ENCODE measurements around the gene HCAR2. TPM values are rescaled to one million over a fixed set of nuclear protein-coding genes. Genes with fewer than 3 reads are reported as not detected.

The HCAR2 gene
- total RNA-seq, 1 experiment from 2014 or later = 0.18 TPM

DNA sequence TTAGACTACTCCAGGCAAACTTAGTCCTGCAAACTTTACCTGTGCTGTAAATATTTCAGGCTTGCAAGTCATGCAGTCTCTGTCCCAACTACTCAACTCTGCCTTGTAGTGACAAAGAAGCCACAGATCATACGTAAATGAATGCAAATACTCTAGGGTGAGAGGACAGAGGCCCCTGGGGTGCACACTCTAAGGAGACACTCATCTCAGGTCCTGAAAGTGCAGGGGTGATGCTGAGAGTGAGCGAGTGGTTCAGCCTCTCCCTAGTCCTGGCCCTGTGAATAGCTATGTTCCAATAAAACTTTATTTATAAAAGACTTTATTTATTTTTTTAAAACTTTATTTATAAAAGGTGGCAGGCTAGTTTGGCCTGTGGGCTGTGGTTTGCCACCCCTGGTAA lies 34.9 kb downstream of the HCAR2 start:
- TF ChIP-seq, protein P1, sequence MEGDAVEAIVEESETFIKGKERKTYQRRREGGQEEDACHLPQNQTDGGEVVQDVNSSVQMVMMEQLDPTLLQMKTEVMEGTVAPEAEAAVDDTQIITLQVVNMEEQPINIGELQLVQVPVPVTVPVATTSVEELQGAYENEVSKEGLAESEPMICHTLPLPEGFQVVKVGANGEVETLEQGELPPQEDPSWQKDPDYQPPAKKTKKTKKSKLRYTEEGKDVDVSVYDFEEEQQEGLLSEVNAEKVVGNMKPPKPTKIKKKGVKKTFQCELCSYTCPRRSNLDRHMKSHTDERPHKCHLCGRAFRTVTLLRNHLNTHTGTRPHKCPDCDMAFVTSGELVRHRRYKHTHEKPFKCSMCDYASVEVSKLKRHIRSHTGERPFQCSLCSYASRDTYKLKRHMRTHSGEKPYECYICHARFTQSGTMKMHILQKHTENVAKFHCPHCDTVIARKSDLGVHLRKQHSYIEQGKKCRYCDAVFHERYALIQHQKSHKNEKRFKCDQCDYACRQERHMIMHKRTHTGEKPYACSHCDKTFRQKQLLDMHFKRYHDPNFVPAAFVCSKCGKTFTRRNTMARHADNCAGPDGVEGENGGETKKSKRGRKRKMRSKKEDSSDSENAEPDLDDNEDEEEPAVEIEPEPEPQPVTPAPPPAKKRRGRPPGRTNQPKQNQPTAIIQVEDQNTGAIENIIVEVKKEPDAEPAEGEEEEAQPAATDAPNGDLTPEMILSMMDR (IDR thresholded peaks at IDR 0.05; ENCODE audit: insufficient read depth in 1 of 2, low read depth in 1 of 2, low read length in 1 of 2, severe bottlenecking in 1 of 2, unreplicated experiment in 1 of 2) = no peak
- Histone ChIP-seq H3K9me3 (no peaks in the 10 kb centered on the region), H3K4me1 (no peaks in the 10 kb centered on the region), H3K36me3 (ENCODE audit: control insufficient read depth, insufficient read depth, low read length) (no peaks in the 10 kb centered on the region), H3K27me3 (replicated peaks; ENCODE audit: control insufficient read depth, insufficient read depth, low read length) (no peaks in the 10 kb centered on the region), H3K4me3 (ENCODE audit: low read depth, low read length) (no peak overlapping the region)
- ChIA-PET CTCF (no interaction called here), POLR2A (no interaction called here)
- H3K27ac Mint-ChIP-seq (ENCODE audit: unreplicated experiment) = no peak overlapping the region
- H3K9me3 Mint-ChIP-seq (ENCODE audit: unreplicated experiment) = no peaks in the 10 kb centered on the region
- H3K4me3 Mint-ChIP-seq (ENCODE audit: unreplicated experiment) = no peak overlapping the region
- H3K27me3 Mint-ChIP-seq (ENCODE audit: insufficient read depth, unreplicated experiment) = no peaks in the 10 kb centered on the region
- no peak for DNase-seq
- H3K4me1 Mint-ChIP-seq (ENCODE audit: low read depth, unreplicated experiment) = peaks cover 7% of the 10 kb centered on the region
- no TSS peak for BruUV-seq (replicated peaks)
- no peaks in the 10 kb centered on the region for H3K36me3 Mint-ChIP-seq (ENCODE audit: insufficient read depth, unreplicated experiment)
- intact Hi-C loops (cut with micrococcal nuclease; ENCODE audit: unreplicated experiment) = no loop called here

DNA sequence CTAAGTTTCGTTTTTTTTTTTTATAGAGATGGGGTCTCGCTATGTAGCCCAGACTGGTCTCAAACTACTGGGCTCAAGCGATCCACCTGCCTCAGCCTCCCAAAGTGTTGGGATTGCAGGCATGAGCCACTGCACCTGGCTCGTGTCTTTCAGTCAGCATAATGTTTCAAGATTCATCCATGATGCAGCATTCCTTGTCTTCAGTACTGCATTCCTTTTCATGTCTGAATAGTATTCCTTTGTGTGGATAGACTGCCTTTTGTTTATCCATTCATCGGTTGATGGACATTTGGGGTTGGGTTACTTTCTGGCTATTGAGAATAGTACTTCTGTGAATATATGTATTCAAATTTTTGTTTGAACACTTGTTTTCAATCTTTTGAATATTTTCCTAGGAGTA lies 37.4 kb downstream of the HCAR2 start:
- Histone ChIP-seq H3K4me3 (ENCODE audit: low read depth, low read length) (no peak overlapping the region), H3K27me3 (replicated peaks; ENCODE audit: control insufficient read depth, insufficient read depth, low read length) (no peaks in the 10 kb centered on the region), H3K4me1 (no peaks in the 10 kb centered on the region), H3K36me3 (ENCODE audit: control insufficient read depth, insufficient read depth, low read length) (no peaks in the 10 kb centered on the region), H3K9me3 (no peaks in the 10 kb centered on the region)
- TF ChIP-seq, protein P1 (IDR thresholded peaks at IDR 0.05; ENCODE audit: insufficient read depth in 1 of 2, low read depth in 1 of 2, low read length in 1 of 2, severe bottlenecking in 1 of 2, unreplicated experiment in 1 of 2) = no peak
- intact Hi-C loops (cut with micrococcal nuclease; ENCODE audit: unreplicated experiment) = no loop called here
- Mint-ChIP-seq H3K27me3 (ENCODE audit: insufficient read depth, unreplicated experiment) (no peaks in the 10 kb centered on the region), H3K4me1 (ENCODE audit: low read depth, unreplicated experiment) (peaks cover 7% of the 10 kb centered on the region), H3K4me3 (ENCODE audit: unreplicated experiment) (no peak overlapping the region), H3K36me3 (ENCODE audit: insufficient read depth, unreplicated experiment) (no peaks in the 10 kb centered on the region), H3K27ac (ENCODE audit: unreplicated experiment) (no peak overlapping the region), H3K9me3 (ENCODE audit: unreplicated experiment) (no peaks in the 10 kb centered on the region)
- ChIA-PET POLR2A (no interaction called here), CTCF (no interaction called here)
- BruUV-seq (replicated peaks) = no TSS peak
- no peak for DNase-seq

DNA sequence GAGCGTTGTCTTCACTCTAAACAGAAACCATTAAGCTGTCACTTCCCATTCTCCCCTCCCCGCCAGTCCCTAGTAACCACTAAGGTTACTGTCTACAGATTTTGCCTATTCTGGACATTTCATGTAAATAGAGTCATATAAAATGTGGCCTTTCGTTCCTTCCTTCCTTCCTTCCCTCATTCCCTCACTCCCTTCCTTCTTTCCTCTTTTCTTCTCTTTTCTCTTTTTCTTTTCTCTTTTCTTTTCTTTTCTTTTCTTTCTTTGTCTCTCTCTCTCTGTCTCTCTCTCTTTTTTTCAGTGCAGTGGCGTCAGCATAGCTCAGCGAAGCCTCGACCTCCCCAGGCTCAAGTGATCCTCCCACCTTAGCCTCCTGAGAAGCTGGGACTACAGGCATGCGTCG lies 37.8 kb downstream of the HCAR2 start:
- BruUV-seq (replicated peaks) = no TSS peak
- no peak for DNase-seq
- Histone ChIP-seq H3K9me3 (no peaks in the 10 kb centered on the region), H3K4me1 (no peaks in the 10 kb centered on the region), H3K36me3 (ENCODE audit: control insufficient read depth, insufficient read depth, low read length) (no peaks in the 10 kb centered on the region), H3K27me3 (replicated peaks; ENCODE audit: control insufficient read depth, insufficient read depth, low read length) (no peaks in the 10 kb centered on the region), H3K4me3 (ENCODE audit: low read depth, low read length) (no peak overlapping the region)
- TF ChIP-seq, protein P1 (IDR thresholded peaks at IDR 0.05; ENCODE audit: insufficient read depth in 1 of 2, low read depth in 1 of 2, low read length in 1 of 2, severe bottlenecking in 1 of 2, unreplicated experiment in 1 of 2) = no peak
- Mint-ChIP-seq H3K4me1 (ENCODE audit: low read depth, unreplicated experiment) (peaks cover 7% of the 10 kb centered on the region), H3K27me3 (ENCODE audit: insufficient read depth, unreplicated experiment) (no peaks in the 10 kb centered on the region), H3K4me3 (ENCODE audit: unreplicated experiment) (no peak overlapping the region), H3K27ac (ENCODE audit: unreplicated experiment) (no peak overlapping the region), H3K9me3 (ENCODE audit: unreplicated experiment) (no peaks in the 10 kb centered on the region), H3K36me3 (ENCODE audit: insufficient read depth, unreplicated experiment) (no peaks in the 10 kb centered on the region)
- intact Hi-C loops (cut with micrococcal nuclease; ENCODE audit: unreplicated experiment) = no loop called here
- ChIA-PET POLR2A (no interaction called here), CTCF (no interaction called here)
